ENCODE measurements around the gene ZNF207. TPM values are rescaled to one million over a fixed set of nuclear protein-coding genes. Genes with fewer than 3 reads are reported as not detected.

ZNF207 gene
- total RNA-seq, 1 donor from 2014 or later: 304 TPM

GRCh38 chr17:32361270-32361669 lies 11.3 kb downstream of the ZNF207 start:
- Histone ChIP-seq H3K79me2 (ENCODE audit: low read depth) (peaks cover 99% of the 10 kb centered on the region), H3K9ac (no peak overlapping the region), H3K4me2 (no peak overlapping the region), H3K4me3 (no peak overlapping the region), H3K9me3 (ENCODE audit: low read depth) (no peaks in the 10 kb centered on the region), H3K4me1 (no peaks in the 10 kb centered on the region), H3K27ac (no peak overlapping the region), H4K20me1 (ENCODE audit: low read depth) (peaks cover 96% of the 10 kb centered on the region), H2AFZ (replicated peaks) (no peak overlapping the region), H3F3A (ENCODE audit: low read depth) (peaks cover 35% of the 10 kb centered on the region), H3K36me3 (peaks cover 57% of the 10 kb centered on the region), H3K27me3 (no peaks in the 10 kb centered on the region)
- Mint-ChIP-seq H3K4me1 (no peaks in the 10 kb centered on the region), H3K27me3 (ENCODE audit: insufficient read depth, low read depth) (peaks cover 4% of the 10 kb centered on the region), H3K27ac (no peak overlapping the region), H3K4me3 (no peak overlapping the region), H3K36me3 (peaks cover 33% of the 10 kb centered on the region), H3K9me3 (no peaks in the 10 kb centered on the region)
- no peak for TF ChIP-seq EZH2phosphoT487 (IDR thresholded peaks at IDR 0.05)
- no peak for TF ChIP-seq EZH2 (IDR thresholded peaks at IDR 0.05)
- TF ChIP-seq CTCF (IDR thresholded peaks at IDR 0.05): no peak
- no peak for DNase-seq (ENCODE audit: low spot score)

GRCh38 chr17:32370426-32370825 lies 20.5 kb downstream of the ZNF207 start:
- Histone ChIP-seq H3K79me2 (ENCODE audit: low read depth) (peaks cover 92% of the 10 kb centered on the region), H3K36me3 (peaks cover 69% of the 10 kb centered on the region)

GRCh38 chr17:32382526-32383223 lies 32.7 kb downstream of the ZNF207 start:
- Histone ChIP-seq H3K4me2 (no peak overlapping the region), H3K9me3 (ENCODE audit: low read depth) (no peaks in the 10 kb centered on the region), H2AFZ (replicated peaks) (no peak overlapping the region), H3K27ac (no peak overlapping the region), H4K20me1 (ENCODE audit: low read depth) (no peaks in the 10 kb centered on the region), H3K27me3 (no peaks in the 10 kb centered on the region), H3K79me2 (ENCODE audit: low read depth) (peaks cover 4% of the 10 kb centered on the region), H3F3A (ENCODE audit: low read depth) (peaks cover 52% of the 10 kb centered on the region), H3K4me3 (no peak overlapping the region), H3K9ac (no peak overlapping the region), H3K4me1 (no peaks in the 10 kb centered on the region), H3K36me3 (peaks cover 26% of the 10 kb centered on the region)
- no peak overlapping the region for H3K4me3 Mint-ChIP-seq
- no peaks in the 10 kb centered on the region for H3K4me1 Mint-ChIP-seq
- DNase-seq (ENCODE audit: low spot score): no peak
- no peaks in the 10 kb centered on the region for H3K27me3 Mint-ChIP-seq (ENCODE audit: insufficient read depth, low read depth)
- TF ChIP-seq EZH2 (IDR thresholded peaks at IDR 0.05) (no peak), CTCF (IDR thresholded peaks at IDR 0.05) (no peak), EZH2phosphoT487 (IDR thresholded peaks at IDR 0.05) (no peak)
- H3K36me3 Mint-ChIP-seq: peaks cover 16% of the 10 kb centered on the region
- no peaks in the 10 kb centered on the region for H3K9me3 Mint-ChIP-seq
- no peak overlapping the region for H3K27ac Mint-ChIP-seq

More at GRCh38 chr17:32370426-32370825, 20.5 kb downstream of the ZNF207 start:
- Mint-ChIP-seq H3K27ac (no peak overlapping the region), H3K9me3 (no peaks in the 10 kb centered on the region), H3K4me3 (no peak overlapping the region), H3K36me3 (peaks cover 35% of the 10 kb centered on the region), H3K27me3 (ENCODE audit: insufficient read depth, low read depth) (no peaks in the 10 kb centered on the region), H3K4me1 (no peaks in the 10 kb centered on the region)
- Histone ChIP-seq H3K4me2 (no peak overlapping the region), H3K27me3 (no peaks in the 10 kb centered on the region), H3K27ac (no peak overlapping the region), H3F3A (ENCODE audit: low read depth) (peaks cover 49% of the 10 kb centered on the region), H3K4me1 (no peaks in the 10 kb centered on the region), H4K20me1 (ENCODE audit: low read depth) (peaks cover 75% of the 10 kb centered on the region), H3K4me3 (no peak overlapping the region), H3K9ac (no peak overlapping the region), H2AFZ (replicated peaks) (no peak overlapping the region), H3K9me3 (ENCODE audit: low read depth) (no peaks in the 10 kb centered on the region)
- DNase-seq (ENCODE audit: low spot score): no peak
- TF ChIP-seq CTCF (IDR thresholded peaks at IDR 0.05) (no peak), EZH2 (IDR thresholded peaks at IDR 0.05) (no peak), EZH2phosphoT487 (IDR thresholded peaks at IDR 0.05) (no peak)

Measured in neural progenitor cell (in vitro differentiated cells).